ENCODE data around the gene COA3. TPM values are rescaled to one million over a fixed set of nuclear protein-coding genes. Genes with fewer than 3 reads are reported as not detected.

The COA3 gene
- polyA plus RNA-seq, 4 donors, result 101 to 317 (median 296) TPM

Other genes starting within 250 kb of the COA3 start
- 1 to 10 TPM; 2.0 to 2.7 (median 2.3) TPM for gene HSD17B1, start 245.8 kb downstream of the COA3 start, polyA plus RNA-seq
- 100 to 1,000 TPM in 2 of 4 donors, 10 to 100 TPM in 2; 72.6 to 153 (median 101) TPM for gene COASY, start 236.6 kb downstream of the COA3 start, polyA plus RNA-seq
- gene MLX, start 231.6 kb downstream of the COA3 start, polyA plus RNA-seq, result 100 to 1,000 TPM in 2 of 4 donors, 10 to 100 TPM in 2; 46.5 to 144 (median 89.4) TPM
- gene PSMC3IP, start 221.0 kb downstream of the COA3 start, polyA plus RNA-seq, result 1 to 10 TPM in 3 of 4 donors, under 1 TPM in 1; 0.89 to 5.7 (median 3.5) TPM
- 10 to 100 TPM in 3 of 4 donors, 1 to 10 TPM in 1; 8.4 to 42.3 (median 17.0) TPM for gene RETREG3, start 189.3 kb downstream of the COA3 start, polyA plus RNA-seq
- 10 to 100 TPM; 22.8 to 43.3 (median 33.3) TPM for gene TUBG1, start 189.0 kb downstream of the COA3 start, polyA plus RNA-seq
- 10 to 100 TPM in 1 of 4 donors, 1 to 10 TPM in 3; 1.3 to 15.4 (median 4.9) TPM for gene TUBG2, start 139.4 kb downstream of the COA3 start, polyA plus RNA-seq
- gene PLEKHH3, start 121.7 kb downstream of the COA3 start, polyA plus RNA-seq, result 10 to 100 TPM in 2 of 4 donors, 1 to 10 TPM in 2; 2.2 to 13.4 (median 9.0) TPM
- 1 to 10 TPM in 2 of 4 donors, under 1 TPM in 1, not detected in 1; 0.38 to 4.6 (median 1.1) TPM for gene CCR10, start 116.9 kb downstream of the COA3 start, polyA plus RNA-seq
- gene CNTNAP1, start 116.2 kb downstream of the COA3 start, polyA plus RNA-seq, result 1 to 10 TPM in 2 of 4 donors, under 1 TPM in 1, not detected in 1; 0.54 to 2.7 (median 2.5) TPM
- gene EZH1, start 53.7 kb downstream of the COA3 start, polyA plus RNA-seq, result 10 to 100 TPM in 3 of 4 donors, 1 to 10 TPM in 1; 8.1 to 33.0 (median 13.0) TPM
- gene RAMP2, start 37.5 kb downstream of the COA3 start, polyA plus RNA-seq, result 10 to 100 TPM in 2 of 4 donors, 1 to 10 TPM in 2; 1.1 to 48.2 (median 16.4) TPM
- 100 to 1,000 TPM in 2 of 4 donors, 10 to 100 TPM in 2; 85.7 to 117 (median 94.3) TPM for gene VPS25, start 25.3 kb downstream of the COA3 start, polyA plus RNA-seq
- gene WNK4, start 18.1 kb downstream of the COA3 start, polyA plus RNA-seq, result 10 to 100 TPM in 1 of 4 donors, 1 to 10 TPM in 2, under 1 TPM in 1; 0.67 to 25.6 (median 1.5) TPM
- 1 to 10 TPM in 1 of 4 donors, under 1 TPM in 1, not detected in 2; 0.52 to 2.3 TPM for gene CNTD1, start 157 bp upstream of the COA3 start, polyA plus RNA-seq
- 10 to 100 TPM; 73.5 to 96.8 (median 81.1) TPM for gene BECN1, start 25.6 kb upstream of the COA3 start, polyA plus RNA-seq
- gene PSME3, start 34.7 kb upstream of the COA3 start, polyA plus RNA-seq, result 10 to 100 TPM; 49.9 to 93.0 (median 61.2) TPM
- 1 to 10 TPM in 2 of 4 donors, under 1 TPM in 2; 0.54 to 1.3 (median 0.89) TPM for gene AOC2, start 45.9 kb upstream of the COA3 start, polyA plus RNA-seq
- gene AOC3, start 52.5 kb upstream of the COA3 start, polyA plus RNA-seq, result 10 to 100 TPM in 1 of 4 donors, 1 to 10 TPM in 3; 1.3 to 30.0 (median 3.1) TPM
- 10 to 100 TPM in 1 of 4 donors, 1 to 10 TPM in 3; 1.4 to 12.1 (median 4.3) TPM for gene G6PC1, start 102.1 kb upstream of the COA3 start, polyA plus RNA-seq
- gene AARSD1, start 165.8 kb upstream of the COA3 start, polyA plus RNA-seq, result 10 to 100 TPM; 27.3 to 47.4 (median 40.5) TPM
- gene PTGES3L, start 181.4 kb upstream of the COA3 start, polyA plus RNA-seq, result 1 to 10 TPM in 2 of 4 donors, under 1 TPM in 2; 0.67 to 2.0 (median 0.94) TPM
- gene RUNDC1, start 181.9 kb upstream of the COA3 start, polyA plus RNA-seq, result 10 to 100 TPM in 1 of 4 donors, 1 to 10 TPM in 3; 7.2 to 13.9 (median 8.0) TPM
- gene RPL27, start 199.7 kb upstream of the COA3 start, polyA plus RNA-seq, result 1,000 to 10,000 TPM; 1,737 to 4,151 (median 2,370) TPM
- 10 to 100 TPM; 51.5 to 62.4 (median 59.7) TPM for gene IFI35, start 208.1 kb upstream of the COA3 start, polyA plus RNA-seq
- gene VAT1, start 223.7 kb upstream of the COA3 start, polyA plus RNA-seq, result 100 to 1,000 TPM in 1 of 4 donors, 10 to 100 TPM in 3; 20.1 to 163 (median 66.4) TPM
- under 1 TPM in 3 of 4 donors, not detected in 1; 0.27 to 0.67 (median 0.41) TPM for gene RND2, start 226.5 kb upstream of the COA3 start, polyA plus RNA-seq

Data from small intestine (tissue), 4 donors.